Measurements from ENCODE around the gene ABCC8.

ABCC8 gene

GRCh38 chr11:17459236-17459896, 17.3 kb downstream of the ABCC8 start:
- Histone ChIP-seq H3K27ac (ENCODE audit: insufficient read depth, low read length, poor library complexity, severe bottlenecking) (no peak overlapping the region), H3K27me3 (replicated peaks; ENCODE audit: control insufficient read depth, insufficient read depth, low read length, poor library complexity, severe bottlenecking) (no peaks in the 10 kb centered on the region), H3K4me3 (ENCODE audit: insufficient read depth, low read depth, low read length, poor library complexity, severe bottlenecking) (no peak overlapping the region), H3K9me3 (ENCODE audit: control insufficient read depth, low read length) (no peaks in the 10 kb centered on the region), H3K36me3 (ENCODE audit: control insufficient read depth, insufficient read depth, low read length) (no peaks in the 10 kb centered on the region), H3K4me1 (ENCODE audit: control insufficient read depth, insufficient read depth, low read length, poor library complexity, severe bottlenecking) (no peaks in the 10 kb centered on the region)
- DNase-seq = no peak

DNA sequence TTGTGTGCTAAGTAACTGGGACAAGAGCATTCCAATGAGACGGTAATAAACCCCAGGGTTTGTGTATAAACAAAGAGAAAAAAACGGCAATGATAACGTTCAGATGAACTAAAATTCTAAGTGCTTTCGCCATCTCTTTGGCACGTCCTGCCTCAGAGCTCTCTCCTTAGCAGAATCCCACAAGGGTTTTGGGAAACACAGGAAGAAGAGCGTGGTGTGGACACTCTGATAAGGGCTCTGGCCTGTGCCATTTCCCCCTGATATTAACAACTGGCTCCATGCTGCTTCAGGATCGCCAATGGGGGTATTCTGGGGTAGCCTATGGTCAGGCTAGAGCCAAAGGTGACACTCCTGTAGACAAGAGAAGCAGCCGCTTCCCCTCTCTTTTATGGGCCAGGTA, 18.4 kb downstream of the ABCC8 start:
- H3K4me1 ChIP-seq (ENCODE audit: control insufficient read depth, insufficient read depth, low read length, poor library complexity, severe bottlenecking) = no peaks in the 10 kb centered on the region
- no peaks in the 10 kb centered on the region for H3K27me3 ChIP-seq (replicated peaks; ENCODE audit: control insufficient read depth, insufficient read depth, low read length, poor library complexity, severe bottlenecking)
- H3K27ac ChIP-seq (ENCODE audit: insufficient read depth, low read length, poor library complexity, severe bottlenecking) = no peak overlapping the region
- H3K9me3 ChIP-seq (ENCODE audit: control insufficient read depth, low read length) = no peaks in the 10 kb centered on the region
- no peak overlapping the region for H3K4me3 ChIP-seq (ENCODE audit: insufficient read depth, low read depth, low read length, poor library complexity, severe bottlenecking)
- no peaks in the 10 kb centered on the region for H3K36me3 ChIP-seq (ENCODE audit: control insufficient read depth, insufficient read depth, low read length)
- no peak for DNase-seq

DNA sequence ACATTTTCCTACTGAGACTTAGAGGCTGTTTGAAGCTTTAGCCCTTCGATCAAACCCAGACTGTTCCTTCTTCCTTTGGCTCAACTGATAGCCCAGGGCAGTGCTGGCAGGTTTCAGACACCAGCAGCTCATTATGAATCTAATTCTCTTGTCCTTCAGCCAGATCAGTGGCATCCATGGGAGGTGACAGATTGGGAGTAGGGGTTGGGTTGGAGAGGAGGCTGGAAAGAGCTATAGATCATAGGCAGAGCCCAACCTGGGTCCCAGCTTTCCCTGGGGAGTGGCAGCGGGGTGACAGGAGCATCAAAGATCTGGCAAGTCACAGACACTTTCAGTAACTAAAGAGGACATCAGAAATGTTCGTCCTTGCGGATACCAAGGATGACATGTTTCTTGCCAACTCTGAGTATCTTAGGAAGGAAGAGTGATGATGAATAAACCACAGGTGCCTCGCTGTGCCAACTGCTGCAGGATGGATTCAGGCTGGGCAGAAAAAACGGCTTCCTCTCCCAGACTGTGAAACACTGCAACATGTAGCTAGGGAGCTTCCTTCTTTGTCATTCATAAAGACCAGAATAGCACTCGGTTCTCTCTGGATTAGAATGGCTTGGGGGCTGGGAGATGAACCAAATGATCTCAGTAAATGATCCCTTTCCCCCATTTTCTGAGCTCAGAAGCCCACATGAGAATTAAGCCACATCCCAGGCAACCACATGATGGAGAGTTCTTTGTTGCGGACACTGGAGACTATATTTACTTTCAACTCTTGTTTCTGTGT, 19.1 kb downstream of the ABCC8 start:
- no peaks in the 10 kb centered on the region for H3K9me3 ChIP-seq (ENCODE audit: control insufficient read depth, low read length)
- H3K4me1 ChIP-seq (ENCODE audit: control insufficient read depth, insufficient read depth, low read length, poor library complexity, severe bottlenecking) = no peaks in the 10 kb centered on the region
- no peak overlapping the region for H3K4me3 ChIP-seq (ENCODE audit: insufficient read depth, low read depth, low read length, poor library complexity, severe bottlenecking)
- no peak overlapping the region for H3K27ac ChIP-seq (ENCODE audit: insufficient read depth, low read length, poor library complexity, severe bottlenecking)
- DNase-seq = no peak
- no peaks in the 10 kb centered on the region for H3K27me3 ChIP-seq (replicated peaks; ENCODE audit: control insufficient read depth, insufficient read depth, low read length, poor library complexity, severe bottlenecking)
- no peaks in the 10 kb centered on the region for H3K36me3 ChIP-seq (ENCODE audit: control insufficient read depth, insufficient read depth, low read length)

GRCh38 chr11:17452668-17453067, 24.0 kb downstream of the ABCC8 start:
- no peak overlapping the region for H3K4me3 ChIP-seq (ENCODE audit: insufficient read depth, low read depth, low read length, poor library complexity, severe bottlenecking)
- no peak for DNase-seq
- H3K27ac ChIP-seq (ENCODE audit: insufficient read depth, low read length, poor library complexity, severe bottlenecking) = no peak overlapping the region
- H3K4me1 ChIP-seq (ENCODE audit: control insufficient read depth, insufficient read depth, low read length, poor library complexity, severe bottlenecking) = no peaks in the 10 kb centered on the region
- H3K36me3 ChIP-seq (ENCODE audit: control insufficient read depth, insufficient read depth, low read length) = no peaks in the 10 kb centered on the region
- no peaks in the 10 kb centered on the region for H3K27me3 ChIP-seq (replicated peaks; ENCODE audit: control insufficient read depth, insufficient read depth, low read length, poor library complexity, severe bottlenecking)
- H3K9me3 ChIP-seq (ENCODE audit: control insufficient read depth, low read length) = no peaks in the 10 kb centered on the region

GRCh38 chr11:17449158-17449557, 27.5 kb downstream of the ABCC8 start:
- no peak overlapping the region for H3K27ac ChIP-seq (ENCODE audit: insufficient read depth, low read length, poor library complexity, severe bottlenecking)
- H3K9me3 ChIP-seq (ENCODE audit: control insufficient read depth, low read length) = no peaks in the 10 kb centered on the region
- H3K4me3 ChIP-seq (ENCODE audit: insufficient read depth, low read depth, low read length, poor library complexity, severe bottlenecking) = no peak overlapping the region
- H3K4me1 ChIP-seq (ENCODE audit: control insufficient read depth, insufficient read depth, low read length, poor library complexity, severe bottlenecking) = no peaks in the 10 kb centered on the region
- H3K27me3 ChIP-seq (replicated peaks; ENCODE audit: control insufficient read depth, insufficient read depth, low read length, poor library complexity, severe bottlenecking) = no peaks in the 10 kb centered on the region
- no peak for DNase-seq
- H3K36me3 ChIP-seq (ENCODE audit: control insufficient read depth, insufficient read depth, low read length) = no peaks in the 10 kb centered on the region

- Histone ChIP-seq H3K36me3 (ENCODE audit: control insufficient read depth, insufficient read depth, low read length) (no peaks in the 10 kb centered on the region), H3K27ac (ENCODE audit: insufficient read depth, low read length, poor library complexity, severe bottlenecking) (no peak overlapping the region), H3K27me3 (replicated peaks; ENCODE audit: control insufficient read depth, insufficient read depth, low read length, poor library complexity, severe bottlenecking) (no peaks in the 10 kb centered on the region), H3K4me1 (ENCODE audit: control insufficient read depth, insufficient read depth, low read length, poor library complexity, severe bottlenecking) (no peaks in the 10 kb centered on the region), H3K4me3 (ENCODE audit: insufficient read depth, low read depth, low read length, poor library complexity, severe bottlenecking) (no peak overlapping the region), H3K9me3 (ENCODE audit: control insufficient read depth, low read length) (no peaks in the 10 kb centered on the region)
- no peak for DNase-seq
Observed at GRCh38 chr11:17446482-17446881, 30.2 kb downstream of the ABCC8 start.

DNA sequence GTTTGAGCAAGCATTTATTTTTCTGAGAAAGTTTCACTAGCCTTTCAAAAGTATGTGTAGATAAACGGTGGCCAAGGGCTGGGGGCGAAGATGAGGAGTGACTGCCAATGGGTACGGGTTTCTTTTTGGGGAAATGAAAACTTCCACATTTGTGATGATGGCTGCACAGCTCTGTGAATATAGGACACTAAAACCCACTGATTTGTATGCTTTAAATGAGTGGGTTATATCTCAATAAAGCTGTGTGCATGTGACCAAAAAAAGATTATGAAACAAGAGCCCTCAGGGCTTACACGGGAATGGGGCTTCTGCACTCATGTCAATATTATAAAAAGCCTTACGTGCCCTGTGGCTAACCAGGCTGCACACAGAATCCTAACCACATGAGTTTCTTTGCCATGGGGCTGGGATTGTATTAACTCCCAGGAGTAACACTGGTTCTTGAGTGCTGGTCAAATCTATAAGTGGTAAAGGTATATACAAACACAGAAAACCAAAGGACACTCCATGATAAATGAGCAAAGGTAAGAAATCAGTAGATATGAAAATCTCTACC, 31.3 kb downstream of the ABCC8 start:
- no peak for DNase-seq
- no peaks in the 10 kb centered on the region for H3K27me3 ChIP-seq (replicated peaks; ENCODE audit: control insufficient read depth, insufficient read depth, low read length, poor library complexity, severe bottlenecking)
- H3K27ac ChIP-seq (ENCODE audit: insufficient read depth, low read length, poor library complexity, severe bottlenecking) = no peak overlapping the region
- H3K4me1 ChIP-seq (ENCODE audit: control insufficient read depth, insufficient read depth, low read length, poor library complexity, severe bottlenecking) = no peaks in the 10 kb centered on the region
- no peak overlapping the region for H3K4me3 ChIP-seq (ENCODE audit: insufficient read depth, low read depth, low read length, poor library complexity, severe bottlenecking)
- no peaks in the 10 kb centered on the region for H3K36me3 ChIP-seq (ENCODE audit: control insufficient read depth, insufficient read depth, low read length)
- no peaks in the 10 kb centered on the region for H3K9me3 ChIP-seq (ENCODE audit: control insufficient read depth, low read length)

DNA sequence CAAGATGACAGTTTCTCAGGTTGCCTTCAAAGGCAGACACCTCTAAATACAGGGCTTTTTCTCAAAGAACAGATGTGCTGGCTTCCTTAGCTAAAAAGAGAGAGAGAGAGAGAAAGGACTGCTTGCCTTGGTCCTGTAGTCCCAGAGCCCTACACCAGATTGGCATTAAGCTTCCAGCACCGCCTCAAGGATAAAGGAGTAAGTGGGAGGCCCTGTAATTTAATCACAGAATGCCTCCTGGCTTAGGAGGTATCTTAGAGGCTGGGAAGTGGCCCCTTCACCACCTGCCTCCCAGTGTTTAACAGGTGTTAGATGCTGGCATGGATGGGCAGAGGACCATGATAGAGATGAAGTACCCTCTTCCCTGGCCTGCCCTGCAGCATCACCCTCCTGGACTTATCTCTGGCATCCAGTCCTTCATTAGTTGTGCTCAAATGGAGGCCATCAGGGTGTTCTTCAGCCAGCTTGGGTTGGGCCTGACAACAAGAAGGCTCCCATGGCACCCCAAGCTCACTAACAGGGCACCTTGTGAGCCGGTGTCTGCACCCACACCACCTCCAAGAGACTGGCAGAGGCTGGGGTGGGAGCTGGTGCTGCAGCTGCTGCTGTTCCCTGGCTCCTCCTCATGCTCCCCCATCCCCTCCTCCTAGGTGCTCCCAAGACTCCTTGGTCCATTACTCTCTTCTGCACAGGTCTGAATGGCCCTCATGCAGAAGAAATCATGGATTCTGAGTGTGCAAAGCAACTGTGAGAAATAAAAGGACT, 32.5 kb downstream of the ABCC8 start:
- Histone ChIP-seq H3K4me3 (ENCODE audit: insufficient read depth, low read depth, low read length, poor library complexity, severe bottlenecking) (no peak overlapping the region), H3K27me3 (replicated peaks; ENCODE audit: control insufficient read depth, insufficient read depth, low read length, poor library complexity, severe bottlenecking) (no peaks in the 10 kb centered on the region), H3K9me3 (ENCODE audit: control insufficient read depth, low read length) (no peaks in the 10 kb centered on the region), H3K36me3 (ENCODE audit: control insufficient read depth, insufficient read depth, low read length) (no peaks in the 10 kb centered on the region), H3K27ac (ENCODE audit: insufficient read depth, low read length, poor library complexity, severe bottlenecking) (no peak overlapping the region), H3K4me1 (ENCODE audit: control insufficient read depth, insufficient read depth, low read length, poor library complexity, severe bottlenecking) (no peaks in the 10 kb centered on the region)
- no peak for DNase-seq

GRCh38 chr11:17443423-17443822, 33.2 kb downstream of the ABCC8 start:
- Histone ChIP-seq H3K36me3 (ENCODE audit: control insufficient read depth, insufficient read depth, low read length) (no peaks in the 10 kb centered on the region), H3K27me3 (replicated peaks; ENCODE audit: control insufficient read depth, insufficient read depth, low read length, poor library complexity, severe bottlenecking) (no peaks in the 10 kb centered on the region), H3K4me1 (ENCODE audit: control insufficient read depth, insufficient read depth, low read length, poor library complexity, severe bottlenecking) (no peaks in the 10 kb centered on the region), H3K4me3 (ENCODE audit: insufficient read depth, low read depth, low read length, poor library complexity, severe bottlenecking) (no peak overlapping the region), H3K27ac (ENCODE audit: insufficient read depth, low read length, poor library complexity, severe bottlenecking) (no peak overlapping the region), H3K9me3 (ENCODE audit: control insufficient read depth, low read length) (no peaks in the 10 kb centered on the region)
- DNase-seq = no peak

- H3K27me3 ChIP-seq (replicated peaks; ENCODE audit: control insufficient read depth, insufficient read depth, low read length, poor library complexity, severe bottlenecking) = no peaks in the 10 kb centered on the region
- DNase-seq = no peak
- H3K36me3 ChIP-seq (ENCODE audit: control insufficient read depth, insufficient read depth, low read length) = no peaks in the 10 kb centered on the region
- no peak overlapping the region for H3K4me3 ChIP-seq (ENCODE audit: insufficient read depth, low read depth, low read length, poor library complexity, severe bottlenecking)
- no peaks in the 10 kb centered on the region for H3K9me3 ChIP-seq (ENCODE audit: control insufficient read depth, low read length)
- no peaks in the 10 kb centered on the region for H3K4me1 ChIP-seq (ENCODE audit: control insufficient read depth, insufficient read depth, low read length, poor library complexity, severe bottlenecking)
- H3K27ac ChIP-seq (ENCODE audit: insufficient read depth, low read length, poor library complexity, severe bottlenecking) = no peak overlapping the region
Observed at GRCh38 chr11:17443000-17443399, 33.6 kb downstream of the ABCC8 start.
